Neutrophil (primary cell): ENCODE measurements around the gene EFCAB5.

ENCODE experiments used
- H3K27ac ChIP-seq: fragments of 200-600 bp; sonication (generic); 2 replicates; pipeline ENCODE4 v1.5.1; 2016; ENCODE audit warnings: mild to moderate bottlenecking, moderate library complexity
- H3K27me3 ChIP-seq: fragments of 200-600 bp; sonication (generic); 2 replicates; pipeline ENCODE4 v1.6.0; 2016; ENCODE audit warnings: mild to moderate bottlenecking
- H3K36me3 ChIP-seq: fragments of 200-600 bp; sonication (generic); 2 replicates; pipeline ENCODE4 v1.5.1; 2017
- H3K4me1 ChIP-seq, 2 experiments: fragments of 200-600 bp in 1 of 2; sonication (generic) in 1 of 2; 1 replicate in 1 of 2; 2 replicates in 1 of 2; pipeline versions ENCODE4 v1.5.1 to v1.6.1; 2013 to 2016; ENCODE audit warnings: low read depth in 1 of 2, low read length in 1 of 2, mild to moderate bottlenecking in 1 of 2, moderate library complexity in 1 of 2; ENCODE audit not compliant: control insufficient read depth in 1 of 2, insufficient read depth in 1 of 2
- H3K4me3 ChIP-seq, 2 experiments: fragments of 200-600 bp in 1 of 2; sonication (generic) in 1 of 2; 1 replicate in 1 of 2; 2 replicates in 1 of 2; pipeline ENCODE4 v1.5.1; 2013 to 2016; ENCODE audit warnings: low read depth in 1 of 2, low read length in 1 of 2, mild to moderate bottlenecking in 1 of 2, moderate library complexity in 1 of 2
- H3K9me3 ChIP-seq: fragments of 200-600 bp; sonication (generic); 2 replicates; pipeline ENCODE4 v1.5.1; 2016
- TF ChIP-seq, protein P1 (sequence below): fragments of 200-600 bp; sonication (generic); IDR thresholded peaks from 2 replicates; pipeline ENCODE4 v1.5.1; 2016; ENCODE audit warnings: antibody characterized with exemption

Gene EFCAB5

DNA sequence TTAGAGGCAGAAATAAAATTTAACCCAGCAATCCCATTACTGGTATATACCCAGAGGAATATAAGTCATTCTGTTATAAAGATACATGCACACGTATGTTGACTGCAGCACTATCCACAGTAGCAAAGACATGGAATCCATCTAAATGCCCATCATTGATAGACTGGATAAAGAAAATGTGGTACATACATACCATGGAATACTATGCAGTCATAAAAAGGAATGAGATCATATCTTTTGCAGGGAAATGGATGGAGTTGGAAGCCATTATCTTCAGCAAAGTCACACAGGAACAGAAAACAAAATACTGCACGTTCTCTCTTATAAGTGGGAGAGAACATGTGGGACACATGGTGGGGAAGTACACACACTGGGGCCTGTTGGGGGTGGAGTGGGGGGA is 34.5 kb upstream of the EFCAB5 start:
- H3K27ac ChIP-seq: no peak overlapping the region
- H3K9me3 ChIP-seq: no peaks in the 10 kb centered on the region
- no peaks in the 10 kb centered on the region for H3K36me3 ChIP-seq
- no peak overlapping the region for H3K4me3 ChIP-seq
- H3K4me1 ChIP-seq: no peaks in the 10 kb centered on the region
- H3K27me3 ChIP-seq: no peaks in the 10 kb centered on the region
- TF ChIP-seq, protein P1, sequence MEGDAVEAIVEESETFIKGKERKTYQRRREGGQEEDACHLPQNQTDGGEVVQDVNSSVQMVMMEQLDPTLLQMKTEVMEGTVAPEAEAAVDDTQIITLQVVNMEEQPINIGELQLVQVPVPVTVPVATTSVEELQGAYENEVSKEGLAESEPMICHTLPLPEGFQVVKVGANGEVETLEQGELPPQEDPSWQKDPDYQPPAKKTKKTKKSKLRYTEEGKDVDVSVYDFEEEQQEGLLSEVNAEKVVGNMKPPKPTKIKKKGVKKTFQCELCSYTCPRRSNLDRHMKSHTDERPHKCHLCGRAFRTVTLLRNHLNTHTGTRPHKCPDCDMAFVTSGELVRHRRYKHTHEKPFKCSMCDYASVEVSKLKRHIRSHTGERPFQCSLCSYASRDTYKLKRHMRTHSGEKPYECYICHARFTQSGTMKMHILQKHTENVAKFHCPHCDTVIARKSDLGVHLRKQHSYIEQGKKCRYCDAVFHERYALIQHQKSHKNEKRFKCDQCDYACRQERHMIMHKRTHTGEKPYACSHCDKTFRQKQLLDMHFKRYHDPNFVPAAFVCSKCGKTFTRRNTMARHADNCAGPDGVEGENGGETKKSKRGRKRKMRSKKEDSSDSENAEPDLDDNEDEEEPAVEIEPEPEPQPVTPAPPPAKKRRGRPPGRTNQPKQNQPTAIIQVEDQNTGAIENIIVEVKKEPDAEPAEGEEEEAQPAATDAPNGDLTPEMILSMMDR: no peak

DNA sequence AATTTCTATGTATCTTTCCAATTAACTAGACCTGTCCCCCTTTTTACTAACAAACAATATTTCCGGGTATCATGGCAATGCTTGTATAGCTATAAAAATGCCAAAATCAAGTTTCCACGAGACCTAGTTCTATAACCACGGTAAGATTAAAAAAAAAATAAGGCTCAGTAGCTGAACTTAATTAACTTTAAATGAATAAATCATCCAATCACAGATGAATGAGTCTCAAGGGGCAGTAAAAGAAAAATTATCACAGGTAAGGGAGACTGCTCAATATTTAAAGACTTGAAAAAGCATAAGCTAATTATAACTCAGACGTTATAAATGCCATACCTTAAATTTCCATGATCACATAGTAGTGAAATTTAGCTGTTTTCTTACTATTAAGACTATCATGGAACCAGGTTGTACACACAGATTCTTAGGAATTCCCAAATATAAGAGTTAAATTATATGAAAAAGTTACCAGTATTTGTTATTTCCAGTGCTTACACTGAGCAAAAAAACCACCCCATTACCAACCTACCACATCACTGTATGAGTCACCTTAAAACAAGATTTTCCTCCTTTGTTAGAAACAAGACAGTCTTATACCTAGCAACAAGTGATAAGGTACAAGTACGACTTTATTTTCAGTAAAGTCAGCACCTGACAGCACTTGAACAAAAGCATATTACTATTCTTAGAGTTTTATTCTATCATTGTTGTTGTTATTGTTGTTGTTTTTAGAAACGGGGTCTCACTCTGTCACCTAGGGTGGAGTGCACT is 32.0 kb upstream of the EFCAB5 start:
- H3K27ac ChIP-seq: no peak overlapping the region

DNA sequence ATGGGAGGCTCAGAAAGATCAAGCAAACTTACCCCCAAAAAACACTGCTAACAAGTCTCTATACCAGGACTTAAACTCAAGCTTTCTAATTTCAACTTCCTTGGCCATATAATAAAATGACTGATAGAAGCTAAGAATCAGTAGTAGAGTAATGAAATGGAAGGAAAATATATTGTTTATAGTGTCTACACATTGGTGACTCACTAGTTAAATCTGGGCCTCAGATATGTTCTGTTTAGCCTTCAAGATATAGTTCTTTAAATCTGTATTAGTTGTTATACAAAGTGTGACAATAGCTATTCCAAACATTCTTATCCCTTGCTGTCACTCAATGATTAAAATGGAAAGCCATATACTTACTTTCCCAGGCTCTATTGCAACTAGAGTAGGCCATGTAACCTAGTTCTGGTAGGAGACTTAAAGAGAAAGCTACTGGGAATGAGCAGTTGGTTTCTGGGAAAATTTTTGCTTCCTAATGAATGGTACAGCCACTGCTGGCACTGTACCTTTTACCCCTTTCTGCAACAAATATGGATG is 29.7 kb upstream of the EFCAB5 start:
- Histone ChIP-seq H3K27me3 (no peaks in the 10 kb centered on the region), H3K4me3 (no peak overlapping the region), H3K27ac (no peak overlapping the region), H3K36me3 (peaks cover 6% of the 10 kb centered on the region), H3K9me3 (no peaks in the 10 kb centered on the region), H3K4me1 (no peaks in the 10 kb centered on the region)
- TF ChIP-seq, protein P1: no peak

More for the DNA sequence above, 32.0 kb upstream of the EFCAB5 start:
- Histone ChIP-seq H3K4me1 (no peaks in the 10 kb centered on the region), H3K9me3 (no peaks in the 10 kb centered on the region), H3K36me3 (peaks cover 6% of the 10 kb centered on the region), H3K27me3 (no peaks in the 10 kb centered on the region), H3K4me3 (no peak overlapping the region)
- TF ChIP-seq, protein P1: no peak

DNA sequence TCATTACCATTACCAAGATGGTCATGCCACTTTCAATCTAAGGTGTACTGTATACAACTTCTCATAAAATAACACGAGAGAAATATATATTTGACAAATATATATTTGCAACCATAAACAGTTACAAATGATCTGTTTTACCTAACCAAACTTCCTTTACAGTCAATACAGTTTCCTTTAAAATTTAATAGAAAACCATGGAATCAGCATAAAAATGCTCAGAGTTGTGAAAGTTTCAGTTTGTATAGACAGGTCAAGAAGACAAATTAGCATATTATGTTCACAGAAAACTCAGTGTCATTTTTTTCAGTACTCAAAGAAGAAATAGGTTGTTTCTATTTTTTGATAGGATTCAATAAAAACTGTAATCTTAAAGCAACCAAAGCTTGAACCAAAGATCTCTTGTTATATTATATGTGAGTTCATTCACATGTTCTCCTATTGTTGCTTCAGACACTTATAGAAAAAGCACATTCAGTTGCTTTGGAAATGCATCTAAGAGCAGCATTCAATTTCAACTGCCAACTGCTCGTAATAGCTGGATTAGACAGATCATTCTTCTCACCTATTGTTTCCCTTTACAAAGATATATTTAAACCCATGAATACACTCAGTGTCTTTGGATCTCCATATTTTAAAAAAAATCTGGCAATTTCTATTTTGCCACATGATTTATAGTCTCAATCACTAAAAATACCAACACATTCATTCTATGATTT is 26.5 kb upstream of the EFCAB5 start:
- TF ChIP-seq, protein P1: no peak
- peaks cover 8 to 12% of the 10 kb centered on the region in 2 experiments for H3K4me1 ChIP-seq
- peaks cover 6% of the 10 kb centered on the region for H3K36me3 ChIP-seq
- no peaks in the 10 kb centered on the region for H3K27me3 ChIP-seq
- no peak overlapping the region for H3K27ac ChIP-seq
- H3K9me3 ChIP-seq: no peaks in the 10 kb centered on the region
- no peak overlapping the region for H3K4me3 ChIP-seq

DNA sequence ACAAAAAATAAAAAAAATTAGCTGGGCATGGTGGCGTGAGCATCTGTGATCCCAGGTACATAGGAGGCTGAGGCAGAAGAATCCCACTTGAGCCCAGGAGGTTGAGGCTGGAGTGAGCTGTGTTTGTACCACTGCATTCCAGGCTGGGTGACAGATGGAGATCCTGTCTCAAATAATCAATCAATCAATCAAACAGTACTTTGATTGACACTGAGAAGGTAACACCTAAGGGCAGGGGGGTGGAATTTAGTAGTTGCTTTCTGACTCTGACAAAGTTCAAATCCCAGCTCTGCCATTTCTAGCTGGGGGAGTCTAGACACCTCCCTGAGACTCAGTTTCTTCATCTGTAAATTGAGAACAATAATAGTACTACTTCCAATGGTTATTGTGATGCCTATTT is 23.4 kb upstream of the EFCAB5 start:
- H3K4me3 ChIP-seq: no peak overlapping the region
- peaks cover 8 to 12% of the 10 kb centered on the region in 2 experiments for H3K4me1 ChIP-seq
- peaks cover 6% of the 10 kb centered on the region for H3K36me3 ChIP-seq
- H3K9me3 ChIP-seq: no peaks in the 10 kb centered on the region
- no peaks in the 10 kb centered on the region for H3K27me3 ChIP-seq
- TF ChIP-seq, protein P1: no peak
- no peak overlapping the region for H3K27ac ChIP-seq
